Middle frontal gyrus (tissue), 1 donor: Measurements from ENCODE around the gene UBA6.

Source experiments
- DNase-seq: peaks from one replicate; pipeline ENCODE4 v3.0.0-alpha.2; 2015; ENCODE audit warnings: low spot score; ENCODE audit errors: extremely low spot score

Gene UBA6

DNA sequence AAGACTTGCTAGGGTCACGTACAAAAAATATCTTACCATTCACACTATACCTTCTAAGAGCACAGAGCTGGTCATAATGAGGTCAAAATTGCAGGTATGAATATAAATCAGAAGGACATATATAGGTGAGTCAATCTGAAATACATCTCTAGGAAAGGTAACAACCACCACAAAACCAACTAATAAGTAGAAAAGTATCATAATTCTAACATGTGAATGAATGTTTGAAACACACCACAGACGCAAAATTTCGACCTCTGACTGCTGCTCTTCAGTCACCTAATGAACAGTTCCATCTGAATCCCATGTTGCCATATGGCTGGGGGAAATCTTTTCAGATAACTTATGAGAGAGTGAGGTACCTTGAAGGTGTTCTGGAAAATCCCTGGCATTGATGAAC lies 120.4 kb downstream of the UBA6 start:
- DNase-seq = no peak

GRCh38 chr4:67576538-67576937 lies 124.4 kb downstream of the UBA6 start:
- no peak for DNase-seq

DNA sequence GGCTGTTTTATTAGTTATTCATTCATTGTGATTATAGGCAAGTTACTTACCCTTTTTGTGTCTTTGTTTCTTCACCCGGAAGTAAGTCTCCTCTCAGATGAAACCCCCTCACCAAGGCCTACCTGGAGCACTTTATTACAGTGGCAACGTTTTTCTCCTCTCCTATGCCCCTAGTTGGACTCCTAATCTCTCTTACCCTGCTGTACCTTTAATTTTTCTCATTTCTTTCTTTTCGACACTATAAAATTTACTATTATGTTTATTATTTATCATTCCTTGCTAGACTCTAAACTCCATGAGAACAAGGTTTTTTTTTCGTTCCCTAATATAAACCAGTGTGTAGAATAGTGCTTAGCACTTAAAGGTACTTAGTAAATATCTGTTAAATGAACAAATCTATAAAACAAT lies 124.9 kb downstream of the UBA6 start:
- no peak for DNase-seq

- DNase-seq = no peak
Measured at GRCh38 chr4:67575232-67576058, 125.5 kb downstream of the UBA6 start.

DNA sequence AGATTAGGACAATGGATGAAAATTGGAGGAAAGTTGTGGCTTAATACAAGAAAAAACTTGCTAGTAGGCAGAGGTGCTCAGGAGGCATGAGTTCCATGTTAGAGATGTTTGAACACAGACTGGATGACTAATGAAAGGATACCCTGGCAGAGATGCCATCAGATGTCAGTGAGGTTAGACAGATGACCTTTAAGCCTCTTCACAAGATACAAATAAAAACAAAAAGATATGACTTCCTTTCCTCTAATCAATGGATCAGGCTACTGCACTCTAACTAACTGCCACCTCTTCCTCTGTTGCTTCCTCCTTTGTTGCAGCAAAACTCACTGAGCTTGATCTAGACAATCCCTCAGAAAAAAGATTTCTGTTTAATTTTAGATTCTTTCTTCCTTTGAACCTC lies 127.8 kb downstream of the UBA6 start:
- no peak for DNase-seq

GRCh38 chr4:67571975-67572374 lies 129.0 kb downstream of the UBA6 start:
- DNase-seq = no peak

GRCh38 chr4:67570537-67570936 lies 130.4 kb downstream of the UBA6 start:
- DNase-seq = no peak

GRCh38 chr4:67568820-67569219 lies 132.1 kb downstream of the UBA6 start:
- DNase-seq = no peak

- no peak for DNase-seq
Measured at GRCh38 chr4:67566335-67566734, 134.6 kb downstream of the UBA6 start.

GRCh38 chr4:67565284-67565683 lies 135.7 kb downstream of the UBA6 start:
- DNase-seq = no peak
